HepG2 (cell line): ENCODE results near the gene USP17L29.
"Not testable (repeated sequence)": the region's sequence is repeated elsewhere in the genome, so short reads cannot be mapped to it uniquely, and the experiment has no call there.

Experiments used
- ARNTL ChIP-seq: sonication (generic); formaldehyde crosslinking; IDR thresholded peaks from 2 replicates; pipeline ENCODE4 v1.4.0; 2020; ENCODE audit warnings: mild to moderate bottlenecking, missing genetic modification reagents
- ATRX ChIP-seq: sonication (generic); formaldehyde crosslinking; IDR thresholded peaks from 2 replicates; pipeline ENCODE4 v1.4.0; 2020; ENCODE audit warnings: missing genetic modification reagents, borderline replicate concordance
- CTCF ChIP-seq: sonication (generic); formaldehyde crosslinking; IDR thresholded peaks from 2 replicates; pipeline ENCODE4 v1.5.0; 2020; ENCODE audit warnings: mild to moderate bottlenecking, missing genetic modification reagents, moderate library complexity
- EP300 ChIP-seq, 3 experiments: sonication (generic) in 1 of 3; formaldehyde crosslinking in 1 of 3; IDR thresholded peaks; 2 replicates each; pipeline versions ENCODE4 v1.5.1 to v1.6.1; 2011 to 2020; ENCODE audit warnings: low read depth in 2 of 3, low read length in 2 of 3, borderline replicate concordance in 1 of 3, improper control_type of control experiment in 1 of 3, mild to moderate bottlenecking in 1 of 3, missing genetic modification reagents in 1 of 3, moderate library complexity in 1 of 3
- FIP1L1 ChIP-seq: fragments of 200-400 bp; formaldehyde crosslinking; IDR thresholded peaks from 2 replicates; pipeline ENCODE4 v1.6.1; 2018; ENCODE audit warnings: low read depth, mild to moderate bottlenecking, low read length, moderate library complexity, borderline replicate concordance; ENCODE audit not compliant: insufficient read depth
- IRF1 ChIP-seq: sonication (generic); formaldehyde crosslinking; IDR thresholded peaks from 2 replicates; pipeline ENCODE4 v1.4.0; 2020; ENCODE audit warnings: low read depth, mild to moderate bottlenecking, missing genetic modification reagents
- RAD21 ChIP-seq: fragments of 450-650 bp; formaldehyde crosslinking; IDR thresholded peaks from 2 replicates; pipeline ENCODE4 v1.5.0; 2020; ENCODE audit warnings: mild to moderate bottlenecking
- REST ChIP-seq, 2 experiments: IDR thresholded peaks; 2 replicates each; pipeline ENCODE4 v1.6.1; 2011 to 2012; ENCODE audit warnings: low read length in 2 of 2, borderline replicate concordance in 1 of 2, low read depth in 1 of 2, mild to moderate bottlenecking in 1 of 2, moderate library complexity in 1 of 2
- STAT5B ChIP-seq: sonication (generic); formaldehyde crosslinking; IDR thresholded peaks from 2 replicates; pipeline ENCODE4 v1.4.0; 2020; ENCODE audit warnings: missing genetic modification reagents
- TAF1 ChIP-seq: sonication (generic); formaldehyde crosslinking; IDR thresholded peaks from 2 replicates; pipeline ENCODE4 v1.4.0; 2020; ENCODE audit warnings: missing genetic modification reagents
- ZNF768 ChIP-seq: sonication (generic); formaldehyde crosslinking; IDR thresholded peaks from 2 replicates; pipeline ENCODE4 v1.4.0; 2020; ENCODE audit warnings: missing genetic modification reagents

- not testable (repeated sequence) for TF ChIP-seq STAT5B; ARNTL (CRISPR knock-in tag); ZNF768 (CRISPR knock-in tag); FIP1L1; IRF1; TAF1 (CRISPR knock-in tag); REST (IDR thresholded peaks at IDR 0.05; ENCODE audit: borderline replicate concordance in 1 of 2, low read depth in 1 of 2, low read length in 2 of 2); EP300 (IDR thresholded peaks at IDR 0.05; ENCODE audit: low read depth in 2 of 2, low read length in 2 of 2); EP300 (CRISPR knock-in tag; IDR thresholded peaks at IDR 0.05; ENCODE audit: borderline replicate concordance); ATRX
- peak; percentile 38; the same call in 1 of the 2 replicates for TF ChIP-seq RAD21
- TF ChIP-seq CTCF (CRISPR knock-in tag): peak; percentile 51
Measured at GRCh38 chr4:9381012-9381534, 27.6 kb downstream of the USP17L29 start.
